Left renal pelvis (tissue), 4 donors: ENCODE measurements around the gene TFPT. TPM values are rescaled to one million over a fixed set of nuclear protein-coding genes. Genes with fewer than 3 reads are reported as not detected.

ENCODE experiments used
- DNase-seq, 4 donors: peaks; one replicate each; pipeline ENCODE4 v3.0.0-alpha.2; 2013; ENCODE audit warnings: low read depth in 4 of 4, low spot score in 3 of 4
- polyA plus RNA-seq, 4 donors: library from polyadenylated mRNA; unstranded; fragments of 120-200 nt; gene quantifications; one replicate each; pipeline ENCODE4 v1.2.1, GENCODE V29; 2013; ENCODE audit not compliant: insufficient read length in 4 of 4

TFPT gene
- polyA plus RNA-seq, 4 donors, result 11.2 to 20.8 (median 12.7) TPM

GRCh38 chr19:54149021-54149812, 33.8 kb upstream of the TFPT start:
- DNase-seq, result no peak

DNA sequence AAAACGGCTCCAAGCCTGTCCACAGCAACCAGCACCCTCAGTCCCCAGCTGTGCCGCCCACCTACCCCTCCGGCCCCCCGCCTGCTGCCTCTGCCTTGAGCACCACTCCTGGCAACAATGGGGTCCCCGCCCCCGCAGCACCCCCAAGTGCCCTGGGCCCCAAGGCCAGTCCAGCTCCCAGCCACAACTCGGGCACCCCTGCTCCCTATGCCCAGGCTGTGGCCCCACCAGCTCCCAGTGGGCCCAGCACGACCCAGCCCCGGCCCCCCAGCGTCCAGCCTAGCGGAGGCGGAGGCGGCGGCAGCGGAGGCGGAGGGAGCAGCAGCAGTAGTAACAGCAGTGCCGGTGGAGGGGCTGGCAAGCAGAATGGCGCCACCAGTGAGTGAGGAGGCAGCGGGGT, 32.7 kb upstream of the TFPT start:
- no peak for DNase-seq

DNA sequence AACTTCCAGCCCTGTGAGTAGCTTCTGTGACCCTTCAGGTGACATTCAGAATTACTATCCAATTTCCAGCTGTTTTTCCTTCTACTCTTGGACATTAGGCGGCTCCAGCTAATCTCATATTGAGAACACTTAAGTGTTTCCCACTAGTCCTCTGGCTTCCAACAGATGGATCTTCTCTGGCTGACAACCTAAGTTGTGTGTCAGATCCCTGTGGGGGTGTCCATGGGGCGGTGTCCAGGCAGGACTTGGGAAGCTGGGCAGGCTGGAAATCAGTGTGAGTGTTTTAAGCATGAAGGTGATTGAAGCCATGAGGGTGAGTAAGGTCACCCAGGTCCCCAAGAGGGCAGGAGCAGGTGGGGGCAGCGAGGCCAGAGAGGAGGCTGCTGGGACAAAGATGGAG, 32.2 kb upstream of the TFPT start:
- DNase-seq, result peak in 1 of 4 donors; percentile 56

- no peak for DNase-seq
These were observed 30.2 kb upstream of the TFPT start for GRCh38 chr19:54145541-54146158.

DNA sequence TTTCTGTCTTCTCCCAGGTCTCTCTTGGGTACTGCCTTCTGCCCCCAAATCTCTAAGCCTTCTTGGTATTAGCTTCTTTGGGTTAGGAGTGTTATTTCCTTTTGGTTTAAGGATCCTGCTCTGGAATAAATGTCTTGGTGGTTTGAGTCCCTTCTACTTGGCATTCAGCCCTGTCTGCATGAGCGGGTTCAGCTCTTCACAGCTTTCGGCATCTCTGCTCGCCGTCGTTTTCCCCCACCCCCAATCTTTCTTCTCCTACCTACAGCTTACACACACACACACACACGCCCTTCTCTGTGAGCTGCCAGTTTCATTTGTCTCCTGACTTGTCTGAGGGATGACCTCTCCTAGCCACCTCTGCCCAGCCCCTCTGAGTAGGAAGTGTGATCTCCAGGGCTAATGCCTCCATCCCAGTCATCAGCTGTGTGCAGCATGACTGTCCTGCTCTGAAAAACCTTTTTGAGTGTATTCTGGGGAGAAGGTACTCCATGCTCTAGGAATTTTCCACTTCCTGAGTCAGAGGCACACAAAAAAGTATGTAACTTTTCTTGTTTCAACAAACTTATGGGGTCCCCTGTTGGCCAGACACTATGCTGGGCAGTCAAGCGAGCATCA, 26.8 kb upstream of the TFPT start:
- no peak for DNase-seq

GRCh38 chr19:54141356-54141755, 25.9 kb upstream of the TFPT start:
- DNase-seq, result no peak

DNA sequence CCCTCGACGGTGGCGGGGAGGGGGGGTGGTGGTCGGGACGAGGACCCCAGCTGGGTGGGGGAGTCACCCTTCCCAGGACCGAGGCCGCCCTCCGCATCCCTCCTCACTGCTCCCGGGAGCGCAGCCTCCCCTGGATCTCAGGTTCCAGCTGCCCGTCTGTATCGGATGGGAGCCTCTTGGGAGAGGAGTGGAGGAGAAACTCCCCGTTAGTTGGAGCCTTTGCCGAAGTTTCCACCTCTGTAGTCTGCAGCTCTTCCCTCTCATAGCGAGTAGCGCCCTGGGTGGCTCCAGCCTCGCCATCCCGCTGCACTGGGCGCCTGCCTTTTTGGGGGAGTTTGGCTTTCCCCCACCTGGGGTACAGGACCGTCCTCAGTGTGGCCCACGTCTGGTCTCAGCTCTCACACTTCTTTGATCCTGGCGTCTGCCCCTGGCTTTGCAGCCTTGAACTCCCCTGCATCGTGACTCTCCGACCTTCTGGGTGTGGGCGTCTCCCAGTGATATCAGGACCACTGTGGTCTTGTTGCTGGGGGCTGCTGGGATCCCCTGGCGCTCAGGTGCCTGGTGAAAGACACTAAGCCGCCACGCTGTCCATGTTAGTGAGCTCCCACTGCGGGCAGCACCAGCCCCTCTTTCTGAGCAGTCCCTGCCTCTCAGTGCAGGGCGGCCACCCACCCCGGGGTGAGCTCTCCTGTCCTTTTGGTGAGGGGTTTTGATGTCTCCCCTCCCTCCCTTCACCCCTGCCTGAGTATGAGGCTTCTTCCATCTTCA, 23.2 kb upstream of the TFPT start:
- no peak for DNase-seq

GRCh38 chr19:54137699-54138488, 22.4 kb upstream of the TFPT start, which contains the start of gene CNOT3:
CNOT3 (plus strand) TSS chr19:54137762; CDS start chr19:54142979, 5,217 bp downstream.
- no peak for DNase-seq

GRCh38 chr19:54136864-54137698, 21.6 kb upstream of the TFPT start:
- DNase-seq, result peak; percentile 100

- DNase-seq, result no peak
These were observed 20.8 kb upstream of the TFPT start for GRCh38 chr19:54136086-54136863.

GRCh38 chr19:54133957-54134590, 18.6 kb upstream of the TFPT start:
- no peak for DNase-seq

- DNase-seq, result no peak
These were observed 18.0 kb upstream of the TFPT start for GRCh38 chr19:54133312-54133956.

GRCh38 chr19:54129617-54129996, 14.2 kb upstream of the TFPT start:
- DNase-seq, result no peak

DNA sequence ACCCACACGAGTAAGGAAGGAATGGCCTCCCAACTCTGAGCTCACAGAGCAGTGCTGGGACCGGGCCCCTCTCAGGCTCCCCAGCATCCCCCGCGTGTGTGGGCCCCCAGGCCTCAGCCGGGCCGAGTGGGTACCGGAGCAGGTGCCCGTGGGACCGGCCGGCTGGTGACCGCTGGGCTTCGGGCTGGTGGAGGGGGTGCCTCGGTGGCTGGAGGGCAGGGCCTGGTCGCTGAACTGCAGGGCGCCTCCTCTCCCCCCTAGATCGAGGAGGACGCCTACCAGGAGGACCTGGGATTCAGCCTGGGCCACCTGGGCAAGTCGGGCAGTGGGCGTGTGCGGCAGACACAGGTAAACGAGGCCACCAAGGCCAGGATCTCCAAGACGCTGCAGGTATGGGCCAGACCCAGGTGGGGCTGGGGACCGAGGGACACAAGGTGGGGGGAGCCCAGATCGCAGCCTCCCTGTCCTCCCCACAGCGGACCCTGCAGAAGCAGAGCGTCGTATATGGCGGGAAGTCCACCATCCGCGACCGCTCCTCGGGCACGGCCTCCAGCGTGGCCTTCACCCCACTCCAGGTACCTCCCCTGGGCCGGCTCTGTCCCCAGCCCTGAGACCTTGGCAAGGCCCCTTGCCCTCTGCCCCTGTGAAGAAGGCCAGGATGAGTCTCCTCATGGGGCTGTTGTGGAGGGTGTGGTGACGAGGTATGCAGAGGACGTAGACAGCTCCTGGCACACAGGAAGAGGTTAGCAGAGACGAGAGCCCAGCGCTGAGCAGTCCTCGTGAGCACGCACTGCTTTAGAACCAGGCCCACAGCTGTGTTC, 13.5 kb upstream of the TFPT start:
- DNase-seq, result no peak

GRCh38 chr19:54128441-54128725, 12.9 kb upstream of the TFPT start:
- no peak for DNase-seq

DNA sequence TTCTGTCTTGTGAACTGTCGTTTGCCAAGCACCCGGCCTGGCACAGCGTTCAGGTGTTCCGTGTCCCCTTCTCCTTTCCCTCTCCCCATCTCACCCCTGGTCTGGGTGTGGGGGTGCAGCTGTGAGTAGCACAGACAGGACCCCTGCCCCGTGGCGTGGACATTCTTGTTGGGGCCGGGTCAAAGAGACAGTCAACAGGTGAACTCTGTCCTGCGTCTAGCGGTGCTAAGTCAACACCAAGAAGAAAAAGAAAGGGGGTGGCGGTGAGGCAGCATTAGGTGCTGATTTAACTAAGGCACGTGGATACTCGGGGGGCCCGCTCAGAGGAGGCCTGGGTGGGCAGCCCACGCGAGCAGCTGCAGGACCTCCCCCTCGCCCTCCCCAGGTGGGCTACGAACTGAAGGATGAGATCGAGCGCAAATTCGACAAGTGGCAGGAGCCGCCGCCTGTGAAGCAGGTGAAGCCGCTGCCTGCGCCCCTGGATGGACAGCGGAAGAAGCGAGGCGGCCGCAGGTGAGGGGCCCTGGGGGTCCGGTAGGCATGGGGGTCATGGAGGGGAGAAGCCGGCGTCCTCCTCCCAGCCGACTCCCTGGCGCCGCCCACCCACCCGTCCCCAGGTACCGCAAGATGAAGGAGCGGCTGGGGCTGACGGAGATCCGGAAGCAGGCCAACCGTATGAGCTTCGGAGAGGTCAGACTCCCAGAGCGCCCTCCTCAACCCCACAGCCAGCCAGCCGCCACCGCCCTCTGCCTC, 12.4 kb upstream of the TFPT start:
- DNase-seq, result no peak
